ENCODE measurements around the gene PPM1N. TPM values are rescaled to one million over a fixed set of nuclear protein-coding genes. Genes with fewer than 3 reads are reported as not detected.

PPM1N gene
- total RNA-seq, 1 experiment from 2014 or later, result 2.5 TPM

DNA sequence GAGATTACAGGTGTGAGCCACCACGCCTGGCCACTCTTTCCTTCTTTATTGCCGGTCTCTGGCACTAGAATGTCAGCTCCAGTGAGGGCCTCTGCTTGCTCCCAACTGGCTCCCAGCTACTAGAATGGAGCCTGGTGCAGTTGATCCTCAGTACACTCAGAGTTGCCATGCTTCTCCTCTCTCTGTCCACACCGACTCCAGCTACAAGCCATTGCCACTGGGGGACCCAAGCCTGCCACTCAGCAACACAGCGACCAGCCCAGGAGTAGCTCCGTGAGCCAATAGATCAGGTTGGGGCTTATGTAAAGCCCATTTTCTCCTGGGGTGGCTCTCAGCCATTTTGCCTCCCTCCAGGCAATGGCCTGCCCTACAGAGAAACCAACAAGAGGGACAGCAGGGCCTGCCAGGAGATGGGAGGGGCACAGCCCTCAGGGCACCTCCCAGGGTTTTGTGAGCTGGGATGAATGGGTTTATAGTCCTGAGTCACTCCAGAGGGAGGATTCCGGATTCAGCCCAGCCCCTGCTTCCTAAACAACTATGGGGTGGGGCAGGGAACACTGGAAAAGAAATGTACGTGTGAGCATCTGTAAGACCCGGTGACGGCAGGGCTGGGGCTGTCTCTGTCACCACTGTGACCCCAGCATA lies 49.8 kb downstream of the PPM1N start:
- Histone ChIP-seq H4K20me1 (ENCODE audit: low read length) (no peaks in the 10 kb centered on the region), H3K4me2 (ENCODE audit: low read length) (peak overlapping the region; percentile 55), H3K27ac (ENCODE audit: low read length) (peak overlapping the region; percentile 97), H3K9ac (ENCODE audit: low read length) (peak overlapping the region; percentile 86), H3K9me3 (ENCODE audit: low read length) (no peaks in the 10 kb centered on the region), H3K4me1 (ENCODE audit: insufficient read depth, low read length) (peaks cover 24% of the 10 kb centered on the region), H2AFZ (ENCODE audit: low read length) (no peak overlapping the region), H3K9me2 (replicated peaks; ENCODE audit: low read length) (no peaks in the 10 kb centered on the region), H3K27me3 (ENCODE audit: low read length) (no peaks in the 10 kb centered on the region), H3F3A (ENCODE audit: low read length, unreplicated experiment) (peaks cover 3% of the 10 kb centered on the region), H3K79me2 (ENCODE audit: low read length) (no peaks in the 10 kb centered on the region), H3K36me3 (ENCODE audit: low read depth, low read length) (no peaks in the 10 kb centered on the region), H3K4me3 (ENCODE audit: low read length) (no peak overlapping the region)
- ChIA-PET POLR2A (ENCODE audit: unreplicated experiment) (no interaction called here), CTCF (interaction anchor here (0.5 to 1.3 kb wide), 2 partner anchors 10 to 17 kb away, joined by 5 to 6 read pairs; no protein-coding TSS in a partner anchor)
- peak; percentile 96 for DNase-seq
- TF ChIP-seq, protein P1, sequence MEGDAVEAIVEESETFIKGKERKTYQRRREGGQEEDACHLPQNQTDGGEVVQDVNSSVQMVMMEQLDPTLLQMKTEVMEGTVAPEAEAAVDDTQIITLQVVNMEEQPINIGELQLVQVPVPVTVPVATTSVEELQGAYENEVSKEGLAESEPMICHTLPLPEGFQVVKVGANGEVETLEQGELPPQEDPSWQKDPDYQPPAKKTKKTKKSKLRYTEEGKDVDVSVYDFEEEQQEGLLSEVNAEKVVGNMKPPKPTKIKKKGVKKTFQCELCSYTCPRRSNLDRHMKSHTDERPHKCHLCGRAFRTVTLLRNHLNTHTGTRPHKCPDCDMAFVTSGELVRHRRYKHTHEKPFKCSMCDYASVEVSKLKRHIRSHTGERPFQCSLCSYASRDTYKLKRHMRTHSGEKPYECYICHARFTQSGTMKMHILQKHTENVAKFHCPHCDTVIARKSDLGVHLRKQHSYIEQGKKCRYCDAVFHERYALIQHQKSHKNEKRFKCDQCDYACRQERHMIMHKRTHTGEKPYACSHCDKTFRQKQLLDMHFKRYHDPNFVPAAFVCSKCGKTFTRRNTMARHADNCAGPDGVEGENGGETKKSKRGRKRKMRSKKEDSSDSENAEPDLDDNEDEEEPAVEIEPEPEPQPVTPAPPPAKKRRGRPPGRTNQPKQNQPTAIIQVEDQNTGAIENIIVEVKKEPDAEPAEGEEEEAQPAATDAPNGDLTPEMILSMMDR (conservative IDR thresholded peaks at IDR 0.05; ENCODE audit: low read depth, low read length), result no peak
- TF ChIP-seq EZH2 (IDR thresholded peaks at IDR 0.05; ENCODE audit: low read length, unreplicated experiment) (no peak), EZH2phosphoT487 (IDR thresholded peaks at IDR 0.05; ENCODE audit: borderline replicate concordance, low read length) (no peak)
- ATAC-seq, result peak; percentile 96
- BruUV-seq (replicated peaks), result TSS peak; percentile 26
- intact Hi-C loops (cut with micrococcal nuclease), result no loop called here

Other genes with a start within 250 kb of the PPM1N start
- 12.1 and 21.8 TPM in 2 replicates for gene MARK4, start 247.2 kb upstream of the PPM1N start, total RNA-seq (2014; rRNA removed)
- gene CKM, start 175.6 kb upstream of the PPM1N start, total RNA-seq (2014; rRNA removed), result not detected in 2 replicates
- 23.4 and 27.5 TPM in 2 replicates for gene KLC3, start 157.7 kb upstream of the PPM1N start, total RNA-seq (2014; rRNA removed)
- gene ERCC2, start 127.9 kb upstream of the PPM1N start, total RNA-seq (2014; rRNA removed), result 48.0 and 57.5 TPM in 2 replicates
- gene PPP1R13L, start 93.4 kb upstream of the PPM1N start, total RNA-seq (2014; rRNA removed), result 28.6 and 36.4 TPM in 2 replicates
- gene POLR1G, start 91.8 kb upstream of the PPM1N start, total RNA-seq (2014; rRNA removed), result 25.9 and 43.0 TPM in 2 replicates
- gene ERCC1, start 74.5 kb upstream of the PPM1N start, total RNA-seq (2014; rRNA removed), result 56.2 and 57.3 TPM in 2 replicates
- 35.8 and 60.5 TPM in 2 replicates for gene FOSB, start 30.4 kb upstream of the PPM1N start, total RNA-seq (2014; rRNA removed)
- gene RTN2, start 1.4 kb upstream of the PPM1N start, total RNA-seq (2014; rRNA removed), result 9.5 and 12.9 TPM in 2 replicates
- gene VASP, start 9.0 kb downstream of the PPM1N start, total RNA-seq (2014; rRNA removed), result 120 and 158 TPM in 2 replicates
- 9.4 and 10.1 TPM in 2 replicates for gene OPA3, start 86.4 kb downstream of the PPM1N start, total RNA-seq (2014; rRNA removed)
- 3.1 and 3.7 TPM in 2 replicates for gene GPR4, start 103.8 kb downstream of the PPM1N start, total RNA-seq (2014; rRNA removed)
- 28.9 and 37.8 TPM in 2 replicates for gene EML2, start 141.0 kb downstream of the PPM1N start, total RNA-seq (2014; rRNA removed)
- gene GIPR, start 169.8 kb downstream of the PPM1N start, total RNA-seq (2014; rRNA removed), result 1.9 and 4.8 TPM in 2 replicates
- gene SNRPD2, start 193.5 kb downstream of the PPM1N start, total RNA-seq (2014; rRNA removed), result 554 and 631 TPM in 2 replicates
- gene QPCTL, start 194.2 kb downstream of the PPM1N start, total RNA-seq (2014; rRNA removed), result 9.8 and 13.4 TPM in 2 replicates
- gene FBXO46, start 232.5 kb downstream of the PPM1N start, total RNA-seq (2014; rRNA removed), result 12.8 and 16.1 TPM in 2 replicates
- not detected in 2 replicates for gene MEIOSIN, start 235.0 kb downstream of the PPM1N start, total RNA-seq (2014; rRNA removed)

Data from PC-3 (cell line).